ENCODE measurements around the gene MYMX.
"Not testable (repeated sequence)": the region's sequence is repeated elsewhere in the genome, so short reads cannot be mapped to it uniquely, and the experiment has no call there.

The MYMX gene

DNA sequence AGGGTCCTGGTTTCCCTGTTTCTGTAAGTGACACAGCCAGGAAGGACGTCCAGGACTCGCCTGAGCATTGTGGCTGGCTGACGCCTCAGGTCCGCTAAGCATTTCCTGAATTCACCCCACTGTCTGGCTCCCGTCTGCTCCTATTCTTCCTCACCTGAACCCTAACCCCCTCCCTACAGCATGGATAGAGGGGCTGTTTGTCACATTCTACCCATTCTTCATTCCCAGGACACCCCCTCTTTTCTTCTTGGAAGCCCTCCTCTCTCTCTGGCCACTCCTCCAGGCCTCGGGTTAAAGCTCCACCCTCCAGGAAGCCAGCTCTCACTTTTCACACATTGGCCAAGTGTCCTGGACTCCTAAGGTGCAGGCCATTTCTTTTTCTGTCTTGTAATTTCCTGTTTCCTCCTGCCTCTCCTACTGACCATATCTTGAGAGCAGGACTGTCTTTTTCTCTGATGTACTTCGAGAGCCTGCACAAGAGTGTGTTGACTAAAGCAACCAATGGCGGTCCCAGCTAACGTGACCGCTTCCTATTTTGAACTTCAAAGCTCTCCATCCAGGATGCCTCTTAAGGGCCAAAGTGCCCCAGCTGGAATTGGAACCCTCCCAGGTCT lies 24.2 kb upstream of the MYMX start:
- Histone ChIP-seq H2AFZ (ENCODE audit: low read depth, low read length) (no peak overlapping the region; the same call in 1 of the 2 replicates), H3K9ac (ENCODE audit: low read depth, low read length) (no peak overlapping the region), H3K4me3 (ENCODE audit: low read depth in 1 of 2, low read length in 2 of 2) (no peak overlapping the region), H3K36me3 (ENCODE audit: insufficient read depth, low read length) (no peaks in the 10 kb centered on the region), H4K20me1 (ENCODE audit: insufficient read depth, low read length) (no peaks in the 10 kb centered on the region), H3K4me2 (ENCODE audit: insufficient read depth, low read length) (no peak overlapping the region), H3K9me3 (ENCODE audit: insufficient read depth, low read length, severe bottlenecking) (no peaks in the 10 kb centered on the region), H3K27me3 (ENCODE audit: insufficient read depth, low read length, poor library complexity) (peaks cover 12% of the 10 kb centered on the region), H3K4me1 (ENCODE audit: insufficient read depth, low read length) (no peaks in the 10 kb centered on the region), H3K79me2 (ENCODE audit: insufficient read depth, low read length) (no peaks in the 10 kb centered on the region), H3K27ac (ENCODE audit: low read length) (no peak overlapping the region)
- no peak for DNase-seq
- ATAC-seq (ENCODE audit: insufficient read depth, low read depth) = no peak
- TF ChIP-seq, protein P1, sequence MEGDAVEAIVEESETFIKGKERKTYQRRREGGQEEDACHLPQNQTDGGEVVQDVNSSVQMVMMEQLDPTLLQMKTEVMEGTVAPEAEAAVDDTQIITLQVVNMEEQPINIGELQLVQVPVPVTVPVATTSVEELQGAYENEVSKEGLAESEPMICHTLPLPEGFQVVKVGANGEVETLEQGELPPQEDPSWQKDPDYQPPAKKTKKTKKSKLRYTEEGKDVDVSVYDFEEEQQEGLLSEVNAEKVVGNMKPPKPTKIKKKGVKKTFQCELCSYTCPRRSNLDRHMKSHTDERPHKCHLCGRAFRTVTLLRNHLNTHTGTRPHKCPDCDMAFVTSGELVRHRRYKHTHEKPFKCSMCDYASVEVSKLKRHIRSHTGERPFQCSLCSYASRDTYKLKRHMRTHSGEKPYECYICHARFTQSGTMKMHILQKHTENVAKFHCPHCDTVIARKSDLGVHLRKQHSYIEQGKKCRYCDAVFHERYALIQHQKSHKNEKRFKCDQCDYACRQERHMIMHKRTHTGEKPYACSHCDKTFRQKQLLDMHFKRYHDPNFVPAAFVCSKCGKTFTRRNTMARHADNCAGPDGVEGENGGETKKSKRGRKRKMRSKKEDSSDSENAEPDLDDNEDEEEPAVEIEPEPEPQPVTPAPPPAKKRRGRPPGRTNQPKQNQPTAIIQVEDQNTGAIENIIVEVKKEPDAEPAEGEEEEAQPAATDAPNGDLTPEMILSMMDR (IDR thresholded peaks at IDR 0.05; ENCODE audit: borderline replicate concordance, extremely low read depth, low read length, poor library complexity, severe bottlenecking) = no peak
- TF ChIP-seq EZH2 (IDR thresholded peaks at IDR 0.05; ENCODE audit: borderline replicate concordance, low read depth, low read length, severe bottlenecking) = no peak

DNA sequence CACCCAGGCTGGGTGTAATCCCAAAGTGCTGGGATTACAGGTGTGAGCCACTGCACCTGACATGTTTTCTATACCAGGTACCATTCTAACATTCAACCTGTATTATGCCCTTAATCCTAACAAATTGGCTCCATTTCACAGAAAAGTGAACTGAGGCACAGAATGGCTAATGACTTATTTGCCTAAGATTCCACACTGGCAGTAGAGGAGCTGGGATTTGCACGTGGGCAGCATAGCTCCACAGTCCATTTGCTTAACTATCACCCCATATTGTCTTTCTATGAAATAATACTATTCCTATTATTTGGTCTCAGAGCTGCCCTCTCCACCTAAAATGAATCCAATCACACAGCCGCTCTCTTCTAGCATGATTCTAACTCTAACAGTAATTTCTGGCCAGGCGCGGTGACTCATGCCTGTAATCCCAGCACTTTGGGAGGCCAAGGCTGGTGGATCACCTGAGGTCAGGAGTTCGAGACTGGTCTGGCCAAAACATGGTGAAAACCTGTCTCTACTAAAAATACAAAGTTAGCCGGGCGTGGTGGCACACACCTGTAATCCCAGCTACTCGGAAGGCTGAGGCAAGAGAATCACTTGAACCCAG lies 23.3 kb upstream of the MYMX start:
- no peaks in the 10 kb centered on the region for H3K36me3 ChIP-seq (ENCODE audit: insufficient read depth, low read length)
- no peak overlapping the region for H3K9ac ChIP-seq (ENCODE audit: low read depth, low read length)
- no peaks in the 10 kb centered on the region for H3K79me2 ChIP-seq (ENCODE audit: insufficient read depth, low read length)
- peaks cover 12% of the 10 kb centered on the region for H3K27me3 ChIP-seq (ENCODE audit: insufficient read depth, low read length, poor library complexity)
- H3K27ac ChIP-seq (ENCODE audit: low read length) = no peak overlapping the region
- TF ChIP-seq EZH2 (IDR thresholded peaks at IDR 0.05; ENCODE audit: borderline replicate concordance, low read depth, low read length, severe bottlenecking) = no peak
- TF ChIP-seq, protein P1 (IDR thresholded peaks at IDR 0.05; ENCODE audit: borderline replicate concordance, extremely low read depth, low read length, poor library complexity, severe bottlenecking) = no peak
- no peak overlapping the region for H2AFZ ChIP-seq (ENCODE audit: low read depth, low read length)
- ATAC-seq (ENCODE audit: insufficient read depth, low read depth) = no peak
- DNase-seq = no peak
- no peak overlapping the region for H3K4me2 ChIP-seq (ENCODE audit: insufficient read depth, low read length)
- H3K4me1 ChIP-seq (ENCODE audit: insufficient read depth, low read length) = no peaks in the 10 kb centered on the region
- H4K20me1 ChIP-seq (ENCODE audit: insufficient read depth, low read length) = no peaks in the 10 kb centered on the region
- no peaks in the 10 kb centered on the region for H3K9me3 ChIP-seq (ENCODE audit: insufficient read depth, low read length, severe bottlenecking)
- H3K4me3 ChIP-seq (ENCODE audit: low read depth in 1 of 2, low read length in 2 of 2) = no peak overlapping the region

DNA sequence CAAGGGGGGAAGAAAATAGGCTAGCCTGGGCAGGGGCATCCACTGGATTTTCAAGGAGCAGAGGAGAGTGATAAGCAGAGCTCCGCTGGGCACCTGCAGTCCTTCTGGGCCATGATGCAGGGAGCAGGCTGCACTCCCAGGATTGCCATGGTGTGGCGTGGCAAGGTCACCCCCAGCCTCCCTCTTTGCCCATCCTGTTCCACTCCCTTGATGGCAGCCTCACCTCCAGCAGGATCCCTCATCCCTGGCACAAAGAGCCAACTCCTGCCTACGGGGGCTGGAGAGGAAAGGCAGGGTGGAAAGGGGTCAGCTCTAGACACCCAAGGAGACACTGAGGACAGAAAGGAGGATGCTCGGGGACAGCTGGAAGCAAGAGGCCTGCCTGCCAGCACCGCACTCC lies 22.4 kb upstream of the MYMX start:
- Histone ChIP-seq H3K4me2 (ENCODE audit: insufficient read depth, low read length) (no peak overlapping the region), H3K4me3 (ENCODE audit: low read depth in 1 of 2, low read length in 2 of 2) (no peak overlapping the region), H3K9ac (ENCODE audit: low read depth, low read length) (no peak overlapping the region), H3K27me3 (ENCODE audit: insufficient read depth, low read length, poor library complexity) (peaks cover 12% of the 10 kb centered on the region), H3K9me3 (ENCODE audit: insufficient read depth, low read length, severe bottlenecking) (no peaks in the 10 kb centered on the region), H4K20me1 (ENCODE audit: insufficient read depth, low read length) (no peaks in the 10 kb centered on the region), H3K79me2 (ENCODE audit: insufficient read depth, low read length) (no peaks in the 10 kb centered on the region), H3K4me1 (ENCODE audit: insufficient read depth, low read length) (no peaks in the 10 kb centered on the region), H2AFZ (ENCODE audit: low read depth, low read length) (no peak overlapping the region), H3K36me3 (ENCODE audit: insufficient read depth, low read length) (no peaks in the 10 kb centered on the region), H3K27ac (ENCODE audit: low read length) (no peak overlapping the region)
- no peak for DNase-seq
- TF ChIP-seq, protein P1 (IDR thresholded peaks at IDR 0.05; ENCODE audit: borderline replicate concordance, extremely low read depth, low read length, poor library complexity, severe bottlenecking) = no peak
- no peak for TF ChIP-seq EZH2 (IDR thresholded peaks at IDR 0.05; ENCODE audit: borderline replicate concordance, low read depth, low read length, severe bottlenecking)
- ATAC-seq (ENCODE audit: insufficient read depth, low read depth) = no peak

DNA sequence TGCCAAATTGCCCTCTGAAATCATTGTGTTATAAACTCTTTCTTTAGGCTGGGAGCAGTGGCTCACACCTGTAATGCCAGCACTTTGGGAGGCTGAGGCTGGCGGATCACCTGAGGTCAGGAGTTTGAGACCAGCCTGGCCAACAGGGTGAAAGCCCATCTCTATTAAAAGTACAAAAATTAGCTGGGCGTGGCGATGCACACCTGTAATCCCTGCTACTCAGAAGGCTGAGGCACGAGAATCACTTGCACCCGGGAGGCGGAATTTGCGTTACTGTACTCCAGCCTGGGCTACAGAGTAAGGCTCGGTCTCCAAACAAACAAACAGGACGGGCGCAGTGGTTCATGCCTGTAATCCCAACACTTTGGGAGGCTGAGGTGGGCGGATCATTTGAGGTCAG lies 20.4 kb upstream of the MYMX start:
- not testable (repeated sequence) for H3K9ac ChIP-seq (ENCODE audit: low read depth, low read length); H4K20me1 ChIP-seq (ENCODE audit: insufficient read depth, low read length); H3K79me2 ChIP-seq (ENCODE audit: insufficient read depth, low read length); H3K36me3 ChIP-seq (ENCODE audit: insufficient read depth, low read length); H3K9me3 ChIP-seq (ENCODE audit: insufficient read depth, low read length, severe bottlenecking); DNase-seq; H2AFZ ChIP-seq (ENCODE audit: low read depth, low read length); H3K4me3 ChIP-seq (ENCODE audit: low read depth in 1 of 2, low read length in 2 of 2); H3K27ac ChIP-seq (ENCODE audit: low read length); H3K4me1 ChIP-seq (ENCODE audit: insufficient read depth, low read length); ATAC-seq (ENCODE audit: insufficient read depth, low read depth); H3K4me2 ChIP-seq (ENCODE audit: insufficient read depth, low read length)
- H3K27me3 ChIP-seq (ENCODE audit: insufficient read depth, low read length, poor library complexity) = peaks cover 15% of the 10 kb centered on the region

All from DND-41 (cell line).